GM18907 (cell line): Measurements from ENCODE around the gene SMIM14.
"Not testable (repeated sequence)": the region's sequence is repeated elsewhere in the genome, so short reads cannot be mapped to it uniquely, and the experiment has no call there.

Experiments used
- ATAC-seq: cut with Tn5 transposase; IDR thresholded peaks from one replicate; pipeline ENCODE4 v1.9.1; 2021; ENCODE audit warnings: mild to moderate bottlenecking, moderate library complexity; ENCODE audit not compliant: unreplicated experiment

The SMIM14 gene

DNA sequence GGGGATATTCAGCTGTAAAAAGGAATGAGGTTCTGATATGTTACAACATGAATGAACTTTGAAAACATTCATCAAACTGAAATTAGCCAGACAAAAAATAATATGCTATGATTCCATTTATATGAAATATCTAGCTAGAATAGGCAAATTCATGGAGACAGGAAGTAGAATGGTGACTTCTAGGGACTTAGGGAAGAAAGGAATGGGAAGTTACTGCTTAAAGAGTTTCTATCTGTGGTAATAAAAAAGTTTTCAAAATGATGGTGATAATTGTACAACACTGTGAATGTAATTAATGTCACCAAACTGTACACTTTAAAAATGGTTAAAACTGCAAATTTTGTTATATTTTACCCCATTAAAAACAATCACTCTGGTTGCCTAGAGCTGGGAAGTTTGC is 30.2 kb downstream of the SMIM14 start:
- ATAC-seq: no peak

DNA sequence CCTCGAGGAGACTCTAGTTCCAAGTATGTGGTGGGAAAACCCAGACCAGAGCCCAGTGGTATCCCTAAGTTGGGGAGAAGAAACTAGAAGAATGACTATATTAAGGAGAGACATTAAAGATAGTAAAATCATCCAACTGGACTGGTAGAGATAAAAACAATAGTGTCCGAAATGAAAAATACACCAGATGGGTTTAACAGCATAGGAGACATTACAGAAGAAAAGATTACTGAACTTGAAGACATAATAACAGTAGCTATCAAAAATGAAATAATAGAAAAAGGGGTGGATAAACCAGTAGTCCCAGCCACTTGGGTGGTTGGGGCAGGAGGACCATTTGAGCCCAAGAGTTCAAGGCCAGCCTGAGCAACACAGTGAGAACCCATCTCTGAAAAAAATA is 31.9 kb downstream of the SMIM14 start:
- no peak for ATAC-seq

DNA sequence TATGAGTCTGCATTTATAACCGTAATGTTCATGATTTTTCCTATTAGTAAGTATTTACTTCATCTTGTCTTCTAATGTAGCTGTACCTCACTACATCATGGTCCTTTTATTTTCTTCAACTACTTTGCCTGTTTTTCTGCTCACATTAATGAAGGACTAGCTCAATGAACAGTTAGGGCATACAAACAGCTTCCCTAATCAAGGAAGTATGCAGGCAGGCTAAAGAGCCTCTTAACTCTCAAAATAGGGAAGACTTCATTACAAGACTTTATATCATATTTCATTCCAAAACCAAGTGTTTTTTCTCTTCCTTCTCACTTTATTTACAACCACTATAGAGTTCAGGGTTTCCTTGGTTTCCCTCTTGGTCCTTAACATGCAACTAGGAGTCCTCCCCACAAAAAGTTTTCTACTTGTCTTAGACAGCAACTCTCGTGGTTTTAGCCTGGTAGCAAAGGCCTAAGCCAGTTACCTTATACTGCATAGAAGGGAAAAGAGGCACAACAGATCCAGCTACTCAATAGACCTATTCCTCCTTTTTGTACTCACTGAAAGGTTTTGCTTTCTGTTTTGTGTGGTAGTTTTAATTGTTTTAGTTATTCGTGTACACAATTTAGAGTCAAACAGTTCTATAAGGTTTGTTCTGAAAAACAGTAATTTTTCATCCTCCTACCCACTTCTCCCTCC is 40.8 kb downstream of the SMIM14 start:
- ATAC-seq: no peak

DNA sequence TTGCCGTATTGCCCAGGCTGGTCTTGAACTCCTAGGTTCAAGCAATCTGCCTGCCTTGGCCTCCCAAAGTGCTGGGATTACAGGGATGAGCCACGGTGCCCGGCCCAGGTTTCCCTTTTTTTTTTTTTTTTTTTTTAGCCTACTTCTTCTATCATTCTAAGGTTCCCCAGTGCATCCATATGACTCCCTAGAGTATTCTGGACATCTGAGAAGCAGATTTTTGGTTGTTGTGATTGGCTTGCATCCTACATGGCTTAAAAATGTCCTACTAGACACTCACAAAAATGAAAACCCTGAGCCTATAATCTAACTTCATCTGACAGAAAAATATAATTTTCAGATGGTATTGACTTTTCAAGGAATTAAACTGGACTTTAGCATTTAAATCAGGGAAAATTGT is 41.7 kb downstream of the SMIM14 start:
- ATAC-seq: no peak

DNA sequence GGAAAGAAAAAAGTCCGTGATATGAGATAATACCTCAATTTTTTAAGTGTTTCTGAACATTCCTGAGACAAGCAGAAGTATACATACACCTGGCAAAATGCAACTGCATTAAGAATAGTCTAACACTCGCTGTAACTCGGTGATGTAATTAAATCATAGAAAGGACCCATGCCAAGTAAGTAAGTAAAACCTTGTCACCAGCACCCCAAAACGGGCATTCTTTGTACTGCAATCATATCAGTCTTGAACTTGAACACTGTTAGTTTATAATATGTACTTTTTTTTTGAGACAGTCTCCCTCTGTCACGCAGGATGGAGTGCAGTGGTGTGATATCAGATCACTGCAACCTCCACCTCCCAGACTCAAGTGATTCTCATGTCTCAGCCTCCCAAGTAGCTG is 47.4 kb downstream of the SMIM14 start:
- no peak for ATAC-seq

DNA sequence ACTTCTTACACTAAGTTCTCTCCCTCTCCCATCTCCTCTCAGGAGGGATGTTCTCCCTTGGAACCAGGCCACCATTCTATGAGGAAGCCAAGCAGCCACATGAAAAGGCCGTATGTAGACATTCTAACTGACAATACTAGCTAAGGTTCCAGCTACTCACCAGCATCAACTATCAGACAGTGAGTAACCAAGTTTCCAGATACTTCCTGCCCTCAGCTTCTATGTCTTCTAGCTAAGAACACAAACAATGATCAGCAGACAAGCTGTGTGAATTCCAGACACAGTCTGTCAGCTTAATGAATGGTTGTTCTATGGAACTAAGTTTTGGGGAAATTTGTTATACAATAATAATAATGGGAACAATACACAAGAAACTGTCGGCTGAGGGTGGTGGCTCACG is 50.8 kb downstream of the SMIM14 start:
- no peak for ATAC-seq

DNA sequence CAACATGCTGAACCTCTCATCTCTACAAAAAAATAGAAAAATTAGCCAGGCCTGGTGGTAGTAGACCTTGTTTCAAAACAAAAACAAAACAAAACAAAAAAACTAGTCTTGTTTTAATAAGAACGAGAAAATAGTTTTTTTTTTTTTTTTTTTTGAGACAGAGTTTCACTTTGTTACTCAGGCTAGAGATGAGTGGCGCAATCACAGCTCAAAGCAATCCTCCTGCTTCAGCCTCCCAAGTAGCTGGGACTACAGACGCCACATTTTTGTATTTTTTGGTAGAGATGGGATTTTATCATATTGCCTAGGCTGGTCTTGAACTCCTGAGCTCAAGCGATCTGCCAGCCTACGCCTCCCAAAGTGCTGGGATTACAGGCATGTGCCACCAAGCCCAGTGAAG is 63.7 kb downstream of the SMIM14 start:
- no peak for ATAC-seq

DNA sequence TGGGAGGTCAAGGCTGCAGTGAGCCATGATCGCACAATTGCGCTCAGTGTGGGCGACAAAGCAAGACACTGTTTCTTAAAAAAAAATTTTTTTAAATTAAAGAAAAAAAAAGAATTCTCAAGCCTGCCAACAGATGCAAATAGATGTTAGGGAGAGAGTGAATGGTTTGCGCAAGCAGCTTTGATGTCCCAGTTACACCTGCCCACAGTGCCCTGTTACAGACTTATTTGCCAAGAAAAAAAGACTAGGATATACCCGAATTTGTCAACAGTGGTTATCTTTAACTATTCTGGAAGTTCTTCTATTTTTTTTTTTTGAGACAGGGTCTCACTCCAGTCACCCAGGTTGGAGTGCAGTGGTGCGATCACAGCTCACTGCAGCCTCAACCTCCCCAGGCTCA is 67.2 kb downstream of the SMIM14 start:
- no peak for ATAC-seq

DNA sequence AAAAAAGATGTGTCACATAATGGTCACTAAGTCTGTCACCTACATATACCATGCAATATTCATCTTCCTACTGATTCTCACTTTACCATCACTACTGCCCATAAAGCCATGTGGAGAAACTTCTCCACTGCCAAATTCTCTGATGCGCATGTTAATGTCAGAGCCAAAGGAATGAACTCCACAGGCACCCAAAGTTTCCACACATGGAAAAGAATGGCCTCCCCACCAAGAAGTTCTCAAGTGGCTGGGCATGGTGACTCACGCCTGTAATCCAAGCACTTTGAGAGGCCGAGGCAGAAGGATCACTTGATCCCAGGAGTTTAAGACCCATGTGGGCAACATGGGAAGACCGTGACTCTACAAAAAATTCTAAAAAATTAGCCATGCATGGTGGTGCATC is 67.6 kb downstream of the SMIM14 start:
- ATAC-seq: no peak

DNA sequence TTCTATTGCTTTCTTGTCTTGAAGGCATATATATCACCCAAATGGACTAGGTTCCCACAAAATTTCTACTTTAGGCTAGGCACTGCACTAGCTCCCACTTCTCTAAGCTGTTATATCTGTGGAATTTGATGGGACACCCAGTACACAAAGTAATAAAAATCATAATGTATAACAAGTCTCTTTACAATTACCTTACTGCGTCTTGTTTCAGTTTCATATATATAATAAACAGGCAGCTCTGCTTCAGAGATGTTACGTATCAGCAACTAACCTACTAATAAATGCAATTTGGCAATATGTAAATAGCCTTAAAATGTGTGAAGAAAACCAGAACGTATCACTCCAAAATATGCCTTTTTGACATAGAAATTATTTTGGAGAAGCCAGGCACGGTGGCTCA is 69.5 kb downstream of the SMIM14 start:
- no peak for ATAC-seq

DNA sequence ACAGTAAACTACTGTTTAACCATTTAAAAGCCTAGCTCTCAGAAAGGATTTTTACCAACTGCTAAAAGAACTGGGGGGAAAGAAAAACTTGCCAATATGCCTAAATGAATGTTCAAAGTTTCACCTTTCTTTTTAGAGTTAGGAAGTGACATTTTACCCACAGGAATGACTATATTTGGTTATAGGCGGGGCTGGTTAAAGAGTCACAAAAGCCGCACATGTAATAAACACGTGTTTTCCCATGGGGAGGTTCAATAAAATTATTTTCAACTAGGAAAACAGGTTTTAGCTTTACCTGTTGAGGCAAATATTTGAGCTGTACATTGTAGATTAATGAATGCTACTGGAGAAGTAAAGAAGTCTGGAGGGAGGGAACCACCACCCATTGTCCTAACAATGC is 69.9 kb downstream of the SMIM14 start:
- peak; percentile 67 for ATAC-seq

DNA sequence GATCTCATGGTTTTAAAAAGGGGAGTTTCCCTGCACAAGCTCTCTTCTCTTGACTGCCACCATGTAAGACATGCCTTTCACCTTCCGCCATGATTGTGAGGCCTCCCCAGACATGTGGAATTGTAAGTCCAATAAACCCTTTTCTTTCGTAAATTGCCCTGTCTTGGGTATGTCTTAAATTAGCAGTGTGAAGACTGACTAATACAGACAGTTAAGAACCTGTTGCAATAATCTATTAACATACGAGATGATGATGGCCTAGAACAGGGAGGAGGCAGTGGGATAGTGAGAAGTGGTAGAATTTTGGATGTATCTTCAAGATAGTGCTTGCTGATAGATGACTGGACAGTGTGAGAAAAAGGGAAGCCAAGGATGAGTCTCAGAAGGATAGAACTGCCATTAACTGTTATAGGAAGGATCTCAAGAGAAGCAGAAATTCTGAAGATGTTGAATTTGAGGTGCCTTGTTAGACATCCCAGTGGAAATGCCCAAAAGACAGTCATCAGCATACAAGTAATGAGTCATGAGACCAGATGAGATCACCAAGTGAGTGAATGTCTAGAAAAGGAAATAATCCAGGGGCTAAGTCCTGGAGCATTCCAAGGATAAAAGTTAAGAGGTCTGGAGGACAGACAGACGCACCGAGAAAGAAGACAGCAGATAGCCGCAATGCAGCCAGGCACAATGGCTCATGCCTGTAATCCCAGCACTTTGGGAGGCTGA is 72.6 kb downstream of the SMIM14 start:
- ATAC-seq: no peak

DNA sequence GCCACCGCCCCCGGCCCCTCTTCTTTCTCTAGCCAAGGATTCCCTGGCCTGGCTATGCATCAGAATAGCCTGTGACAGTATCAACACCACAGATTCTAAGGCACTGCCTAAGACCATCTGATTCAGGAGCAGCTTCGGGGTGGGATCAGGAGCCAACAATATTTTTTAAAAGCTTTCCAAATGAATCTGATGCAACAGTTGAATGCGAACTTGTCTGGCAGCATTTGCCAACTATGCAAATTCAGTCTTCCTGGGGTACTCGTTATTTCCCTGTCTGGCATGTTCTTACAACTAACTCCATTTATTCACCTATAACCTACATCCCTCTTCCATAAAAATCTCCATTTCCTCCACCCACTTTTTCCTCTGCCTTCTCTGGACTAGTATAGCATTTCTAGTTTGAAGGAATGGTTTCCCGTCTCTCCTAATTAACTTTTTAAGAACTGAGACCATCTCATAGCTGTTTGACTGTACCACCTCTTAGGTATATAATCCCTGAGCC is 75.3 kb downstream of the SMIM14 start:
- no peak for ATAC-seq

DNA sequence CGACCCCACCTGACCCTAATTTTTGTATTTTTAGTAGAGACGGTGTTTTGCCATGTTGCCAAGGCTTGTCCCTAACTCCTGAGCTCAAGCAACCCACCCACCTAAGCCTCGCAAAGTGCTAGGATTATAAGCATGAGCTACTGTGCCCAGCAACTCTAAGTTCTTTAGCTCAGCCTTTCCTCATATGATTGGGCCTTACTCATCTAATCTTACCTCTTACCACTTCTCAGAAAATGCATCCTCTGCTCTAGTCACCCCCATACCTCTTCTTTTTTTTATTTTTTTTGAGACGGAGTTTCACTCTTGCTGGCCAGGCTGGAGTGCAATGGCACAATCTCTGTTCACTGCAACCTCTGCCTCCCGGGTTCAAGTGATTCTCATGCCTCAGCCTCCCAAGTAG is 75.9 kb downstream of the SMIM14 start:
- ATAC-seq: no peak

DNA sequence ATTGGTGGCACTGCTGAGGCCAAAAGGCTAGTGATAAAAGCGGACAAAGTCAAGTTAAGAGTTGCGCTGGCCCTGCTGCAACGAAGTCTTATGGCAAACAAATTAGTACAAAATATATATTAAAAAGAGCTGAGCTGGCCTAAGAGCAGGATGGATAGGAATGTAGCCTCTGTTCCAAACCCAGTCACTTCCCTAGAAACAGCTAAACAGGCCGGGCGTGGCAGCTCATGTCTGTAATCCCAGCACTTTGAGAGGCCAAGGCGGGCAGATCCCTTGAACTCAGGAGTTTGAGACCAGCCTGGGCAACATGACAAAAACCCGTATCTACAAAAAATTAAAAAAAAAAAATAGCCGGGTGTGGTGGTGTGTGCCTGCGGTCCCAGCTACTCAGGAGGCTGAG is 79.0 kb downstream of the SMIM14 start:
- no peak for ATAC-seq

DNA sequence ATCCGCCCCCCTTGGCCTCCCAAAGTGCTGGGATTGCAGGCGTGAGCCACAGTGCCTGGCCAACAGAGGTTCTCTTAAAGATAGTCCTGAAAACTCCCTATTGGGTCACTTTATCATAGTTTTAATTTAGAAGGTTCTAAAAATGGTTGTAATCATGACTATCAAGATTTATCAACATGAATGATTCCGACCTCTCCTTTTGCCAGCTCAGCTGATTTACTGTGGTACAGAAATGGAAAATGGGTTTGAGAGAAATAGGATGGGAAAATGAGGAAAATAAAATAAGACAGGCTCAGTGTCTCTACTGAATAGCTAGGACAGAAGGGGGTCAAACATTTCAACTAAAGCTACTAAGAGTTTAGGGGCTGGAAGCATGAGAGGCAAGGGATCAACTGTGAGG is 83.2 kb downstream of the SMIM14 start:
- no peak for ATAC-seq

DNA sequence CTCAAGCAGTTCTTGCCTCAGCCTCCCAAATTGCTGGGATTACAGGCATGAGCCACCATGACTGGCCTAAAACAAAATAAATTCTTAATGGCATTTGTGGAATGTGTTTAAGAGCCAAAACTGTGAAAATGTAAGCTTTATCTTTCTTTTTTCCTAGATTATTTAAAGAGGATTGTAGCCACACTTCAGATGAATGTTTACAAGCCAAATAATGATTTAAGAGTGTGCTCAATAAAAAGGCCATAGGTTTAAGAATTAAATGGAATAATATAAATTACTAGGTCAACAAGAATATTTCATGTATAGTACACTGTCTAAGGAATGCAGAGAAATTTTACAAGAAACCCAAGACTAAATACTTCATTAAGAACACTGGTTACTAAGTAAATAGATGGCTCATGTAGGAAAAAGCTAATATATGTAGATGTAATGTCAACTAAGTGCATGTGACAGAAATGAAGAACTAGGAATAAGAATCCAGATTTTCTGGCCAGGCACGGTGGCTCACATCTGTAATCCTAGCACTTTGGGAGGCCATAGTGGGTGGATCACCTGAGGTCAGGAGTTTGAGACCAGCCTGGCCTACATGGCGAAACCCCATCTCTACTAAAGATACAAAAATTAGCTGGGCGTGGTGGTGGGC is 90.1 kb downstream of the SMIM14 start:
- no peak for ATAC-seq

DNA sequence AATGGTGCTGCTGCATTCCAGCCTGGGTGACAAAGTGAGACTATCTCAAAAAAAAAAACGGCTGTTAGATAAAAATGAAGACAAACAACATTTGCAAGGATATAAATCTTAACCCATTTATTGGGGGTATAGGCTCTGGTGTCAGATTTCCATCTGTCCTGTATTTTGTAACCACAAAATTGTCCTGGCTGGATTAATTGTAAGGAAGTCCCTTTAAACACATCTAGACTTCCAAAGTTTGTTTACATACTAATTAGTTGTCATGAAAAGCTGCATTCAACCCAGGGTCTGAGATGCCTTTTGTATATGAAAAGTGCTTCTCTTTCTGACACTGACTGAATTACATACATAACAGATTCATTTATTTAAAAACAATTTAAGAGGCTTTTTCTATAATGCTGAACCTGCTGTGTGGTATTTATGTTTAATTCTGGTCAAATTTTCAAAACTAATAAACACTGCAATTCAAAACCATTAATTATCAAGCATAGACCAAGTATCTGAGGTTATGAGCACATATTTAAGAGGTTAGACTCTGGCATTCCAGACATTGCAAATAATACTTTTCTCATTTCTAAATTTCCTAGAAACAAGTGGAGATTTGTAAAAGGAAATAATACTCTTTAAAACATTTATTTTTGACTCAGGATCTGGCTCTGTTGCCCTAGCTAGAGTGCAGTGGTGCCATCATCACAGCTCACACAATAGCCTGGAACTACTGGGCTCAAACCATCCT is 93.9 kb downstream of the SMIM14 start:
- ATAC-seq: no peak

DNA sequence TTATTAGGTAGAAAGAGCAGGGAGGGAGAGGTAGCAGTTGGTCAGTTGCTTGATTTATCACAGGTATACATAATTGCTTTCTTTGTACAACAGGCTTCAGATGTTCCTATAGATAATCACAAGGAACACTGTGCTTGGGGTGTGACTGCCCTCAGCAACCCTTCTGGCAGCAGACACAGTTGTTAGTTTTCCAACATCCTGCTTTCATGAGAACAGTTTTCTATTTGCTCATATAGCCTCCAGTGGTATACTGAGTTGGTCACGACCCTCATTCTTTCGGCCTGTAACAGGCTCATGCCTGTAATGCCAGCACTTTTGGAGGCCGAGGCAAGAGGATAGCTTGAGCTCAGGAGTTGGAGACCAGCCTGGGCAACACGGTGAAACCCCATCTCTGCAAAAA is 94.6 kb downstream of the SMIM14 start:
- ATAC-seq: not testable (repeated sequence)

DNA sequence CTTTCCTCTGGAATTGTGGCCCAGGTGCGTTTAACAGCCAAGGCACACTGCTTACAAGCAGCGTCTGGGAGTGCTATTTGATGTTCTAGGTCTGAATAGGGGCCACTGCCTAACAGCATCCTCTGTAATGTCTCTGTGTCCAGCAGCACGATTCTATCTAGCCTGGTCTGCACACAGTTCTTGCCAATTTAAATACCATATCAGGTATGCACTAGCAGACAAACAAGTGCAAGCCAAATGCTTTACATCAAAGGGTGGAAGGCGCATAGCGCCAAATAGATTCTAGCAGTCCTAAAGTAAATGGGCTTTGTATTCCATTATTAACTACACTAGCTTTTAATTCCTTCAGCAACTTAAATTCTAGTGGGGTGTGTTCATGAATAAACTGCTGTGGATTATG is 95.6 kb downstream of the SMIM14 start:
- no peak for ATAC-seq

DNA sequence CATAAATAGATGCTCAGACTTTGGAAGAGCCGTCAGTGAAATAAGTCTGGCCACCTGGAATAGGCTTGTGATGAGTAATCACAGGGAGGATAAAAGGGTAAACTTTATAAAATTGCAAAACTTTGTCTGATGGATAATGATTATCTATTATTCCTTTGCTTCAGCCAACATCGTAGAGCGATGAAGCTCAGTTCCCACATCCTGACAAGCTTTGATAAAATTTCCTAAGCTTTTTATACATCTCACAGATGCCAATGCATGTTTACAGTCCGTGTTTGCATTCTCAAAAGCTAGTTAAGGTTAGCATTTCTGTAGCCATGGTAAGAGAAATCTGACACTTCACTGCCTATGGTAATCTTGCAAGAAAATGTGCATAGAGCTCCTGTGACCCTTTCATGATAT is 96.1 kb downstream of the SMIM14 start:
- ATAC-seq: no peak
